ENCODE measurements around the gene RNF145.

The RNF145 gene

DNA sequence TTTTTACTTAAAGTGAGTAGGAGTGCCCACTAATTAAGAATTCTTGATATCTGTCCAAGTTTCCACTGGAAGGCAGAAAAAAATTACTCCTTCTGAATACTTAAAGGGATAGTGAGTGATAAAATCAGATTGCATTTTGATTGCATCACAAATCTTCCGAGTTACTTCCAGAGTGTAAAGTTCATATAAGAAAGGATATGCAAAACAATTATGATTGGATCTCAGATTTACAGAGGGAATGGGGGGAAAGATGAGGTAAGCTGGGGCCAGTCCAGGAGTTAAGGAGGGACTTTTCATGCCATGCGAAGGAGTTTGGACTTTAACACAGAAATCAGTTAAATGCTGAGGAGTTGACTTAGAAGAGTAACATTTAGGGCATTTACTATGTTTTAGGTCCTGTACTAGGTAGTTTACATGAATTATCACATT, 9.3 kb upstream of the RNF145 start:
- H3K4me3 ChIP-seq (replicated peaks; ENCODE audit: low read depth, low read length) = no peak overlapping the region
- peak; percentile 25 for DNase-seq (ENCODE audit: low read depth)
- TF ChIP-seq, protein P1, sequence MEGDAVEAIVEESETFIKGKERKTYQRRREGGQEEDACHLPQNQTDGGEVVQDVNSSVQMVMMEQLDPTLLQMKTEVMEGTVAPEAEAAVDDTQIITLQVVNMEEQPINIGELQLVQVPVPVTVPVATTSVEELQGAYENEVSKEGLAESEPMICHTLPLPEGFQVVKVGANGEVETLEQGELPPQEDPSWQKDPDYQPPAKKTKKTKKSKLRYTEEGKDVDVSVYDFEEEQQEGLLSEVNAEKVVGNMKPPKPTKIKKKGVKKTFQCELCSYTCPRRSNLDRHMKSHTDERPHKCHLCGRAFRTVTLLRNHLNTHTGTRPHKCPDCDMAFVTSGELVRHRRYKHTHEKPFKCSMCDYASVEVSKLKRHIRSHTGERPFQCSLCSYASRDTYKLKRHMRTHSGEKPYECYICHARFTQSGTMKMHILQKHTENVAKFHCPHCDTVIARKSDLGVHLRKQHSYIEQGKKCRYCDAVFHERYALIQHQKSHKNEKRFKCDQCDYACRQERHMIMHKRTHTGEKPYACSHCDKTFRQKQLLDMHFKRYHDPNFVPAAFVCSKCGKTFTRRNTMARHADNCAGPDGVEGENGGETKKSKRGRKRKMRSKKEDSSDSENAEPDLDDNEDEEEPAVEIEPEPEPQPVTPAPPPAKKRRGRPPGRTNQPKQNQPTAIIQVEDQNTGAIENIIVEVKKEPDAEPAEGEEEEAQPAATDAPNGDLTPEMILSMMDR (IDR thresholded peaks at IDR 0.05; ENCODE audit: low read length, missing control alignments) = no peak

DNA sequence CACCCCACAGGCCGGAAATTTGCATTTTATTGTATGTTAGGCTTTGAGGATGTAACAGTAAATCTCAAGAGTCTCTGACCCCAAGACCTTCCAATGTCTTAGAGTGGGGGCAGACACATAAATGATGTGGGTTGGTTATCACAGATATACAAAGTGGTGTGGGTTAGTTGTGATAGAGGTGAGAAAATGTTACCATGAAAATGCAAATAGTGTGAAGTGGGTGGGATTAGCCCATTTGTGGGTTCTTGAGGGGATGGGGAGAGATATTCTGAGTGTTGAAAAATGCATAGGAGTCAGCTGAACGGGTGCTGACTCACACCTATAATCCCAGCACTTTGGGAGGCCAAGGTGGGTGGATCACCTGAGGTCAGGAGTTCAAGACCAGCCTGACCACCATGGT, 7.9 kb upstream of the RNF145 start:
- no peak for DNase-seq (ENCODE audit: low read depth)
- TF ChIP-seq, protein P1 (IDR thresholded peaks at IDR 0.05; ENCODE audit: low read length, missing control alignments) = no peak
- no peak overlapping the region for H3K4me3 ChIP-seq (replicated peaks; ENCODE audit: low read depth, low read length)

DNA sequence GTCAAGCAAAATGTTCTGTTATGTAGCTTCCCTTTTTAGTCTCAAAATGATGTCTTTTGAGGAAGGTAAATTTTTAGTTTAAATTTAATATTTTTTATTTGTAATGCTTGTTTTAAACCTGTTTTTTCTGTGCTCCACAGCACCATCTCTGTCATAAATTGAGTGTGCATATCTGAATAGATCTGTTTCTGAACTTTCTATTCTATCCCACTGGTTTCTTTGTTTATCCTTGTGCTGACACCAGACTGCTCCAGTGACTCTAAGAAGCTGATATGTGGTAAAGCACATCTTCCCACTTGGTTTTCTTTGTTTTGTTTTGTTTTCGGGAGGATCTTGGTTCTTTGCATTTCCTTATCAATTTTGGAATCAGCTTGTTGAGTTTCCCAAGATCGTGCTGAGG, 7.1 kb upstream of the RNF145 start:
- DNase-seq (ENCODE audit: low read depth) = no peak
- H3K4me3 ChIP-seq (replicated peaks; ENCODE audit: low read depth, low read length) = no peak overlapping the region
- TF ChIP-seq, protein P1 (IDR thresholded peaks at IDR 0.05; ENCODE audit: low read length, missing control alignments) = peak; percentile 4

DNA sequence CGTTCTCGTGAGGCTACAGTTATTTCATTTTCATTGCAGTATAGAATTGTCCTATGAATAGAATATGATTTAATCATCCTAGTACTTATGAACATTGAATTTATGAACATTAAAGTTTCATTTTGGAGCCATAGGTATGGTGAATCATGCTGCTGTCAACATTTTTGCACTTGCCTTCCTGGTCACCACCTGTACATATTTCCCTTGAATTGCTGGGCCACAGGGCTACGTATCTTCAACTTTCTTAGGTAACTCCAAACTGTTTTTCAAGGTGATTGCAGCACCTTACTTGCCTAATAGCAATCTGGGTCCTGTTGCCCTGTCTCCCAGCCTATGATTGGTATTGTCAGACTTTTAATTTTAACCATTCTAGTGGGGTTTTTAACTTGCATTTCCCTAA, 6.5 kb upstream of the RNF145 start:
- TF ChIP-seq, protein P1 (IDR thresholded peaks at IDR 0.05; ENCODE audit: low read length, missing control alignments) = no peak
- H3K4me3 ChIP-seq (replicated peaks; ENCODE audit: low read depth, low read length) = no peak overlapping the region
- DNase-seq (ENCODE audit: low read depth) = no peak

DNA sequence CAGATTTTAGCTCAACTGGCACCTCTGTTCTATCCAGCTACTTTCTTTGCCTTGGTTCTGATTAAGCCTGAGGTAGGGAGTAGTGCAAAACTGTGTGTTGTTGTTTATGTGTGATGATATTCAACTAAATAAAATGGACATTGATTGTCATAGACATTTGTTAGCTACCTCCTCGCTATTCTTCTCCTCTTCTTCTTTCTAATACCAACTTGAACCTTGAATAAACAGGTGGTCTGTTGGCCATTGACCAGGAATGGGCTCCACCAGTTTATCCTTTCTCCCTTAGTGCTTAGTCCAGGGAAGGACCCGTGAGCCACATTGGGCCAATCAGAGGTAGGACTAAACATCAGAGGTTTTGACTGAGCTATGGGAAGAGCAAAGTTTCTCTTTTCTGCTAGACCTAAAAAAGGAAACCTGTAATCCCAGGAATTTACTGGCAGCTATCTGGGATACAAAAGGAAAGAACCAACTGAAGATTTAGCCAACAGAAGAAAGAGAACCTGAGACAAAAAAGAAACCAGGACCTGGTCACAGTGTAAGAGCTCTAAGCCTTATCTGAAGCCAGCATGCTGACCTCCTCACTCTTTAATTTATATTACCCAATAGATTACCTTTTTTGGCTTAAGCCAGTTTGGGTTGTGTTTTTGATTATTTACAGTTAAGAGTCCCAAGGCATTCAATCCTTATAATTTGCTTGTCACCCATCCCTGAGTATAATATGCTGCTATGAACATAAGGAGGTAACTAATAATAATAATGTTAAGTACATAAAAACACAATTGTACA, 5.3 kb upstream of the RNF145 start:
- DNase-seq (ENCODE audit: low read depth) = no peak
- TF ChIP-seq, protein P1 (IDR thresholded peaks at IDR 0.05; ENCODE audit: low read length, missing control alignments) = no peak
- no peak overlapping the region for H3K4me3 ChIP-seq (replicated peaks; ENCODE audit: low read depth, low read length)

DNA sequence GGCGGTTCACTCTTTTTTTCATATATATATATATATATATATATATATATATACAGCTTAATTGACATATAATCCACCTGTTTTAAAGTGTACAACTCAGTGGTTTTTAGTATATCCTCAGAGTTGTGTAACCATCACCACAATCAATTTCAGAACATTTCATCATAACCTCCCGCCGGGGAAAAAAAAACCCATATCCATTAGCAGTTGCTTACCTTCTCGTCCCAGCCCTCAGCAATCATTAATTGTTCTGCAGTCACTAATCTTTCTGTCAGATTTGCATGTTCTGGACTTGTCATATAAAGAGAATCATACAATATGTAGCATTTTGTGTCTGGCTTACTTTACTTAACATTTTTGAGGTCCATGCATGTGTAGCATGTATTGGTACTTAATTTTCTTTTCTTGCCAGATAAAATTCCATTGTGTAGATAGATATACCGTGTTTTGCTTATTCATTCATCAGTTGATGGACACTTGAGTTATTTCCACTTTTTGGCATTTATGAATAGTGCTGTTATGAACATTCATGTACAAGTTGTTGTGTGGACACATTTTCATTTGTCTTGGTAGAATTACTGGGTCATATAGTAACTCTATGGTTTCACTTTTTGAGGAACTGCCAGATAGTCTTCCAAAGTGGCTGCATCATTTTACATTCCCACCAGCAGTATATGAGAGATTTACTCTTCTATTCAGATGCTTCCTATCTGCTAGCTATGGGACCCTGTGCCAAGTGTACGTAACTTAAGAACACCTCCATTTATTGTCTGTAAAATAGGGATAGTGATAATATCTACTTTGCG, 3.5 kb upstream of the RNF145 start:
- H3K4me3 ChIP-seq (replicated peaks; ENCODE audit: low read depth, low read length) = no peak overlapping the region
- TF ChIP-seq, protein P1 (IDR thresholded peaks at IDR 0.05; ENCODE audit: low read length, missing control alignments) = no peak
- DNase-seq (ENCODE audit: low read depth) = no peak

All from fibroblast of pulmonary artery (primary cell).